ENCODE results near the gene METTL13. TPM values are rescaled to one million over a fixed set of nuclear protein-coding genes. Genes with fewer than 3 reads are reported as not detected.

Gene METTL13
- total and polyA plus RNA-seq, 2 of the 8 experiments (the other 6 are each of a cell fraction or from before 2014, with no cell fraction given) = 38.1 to 66.3 TPM

DNA sequence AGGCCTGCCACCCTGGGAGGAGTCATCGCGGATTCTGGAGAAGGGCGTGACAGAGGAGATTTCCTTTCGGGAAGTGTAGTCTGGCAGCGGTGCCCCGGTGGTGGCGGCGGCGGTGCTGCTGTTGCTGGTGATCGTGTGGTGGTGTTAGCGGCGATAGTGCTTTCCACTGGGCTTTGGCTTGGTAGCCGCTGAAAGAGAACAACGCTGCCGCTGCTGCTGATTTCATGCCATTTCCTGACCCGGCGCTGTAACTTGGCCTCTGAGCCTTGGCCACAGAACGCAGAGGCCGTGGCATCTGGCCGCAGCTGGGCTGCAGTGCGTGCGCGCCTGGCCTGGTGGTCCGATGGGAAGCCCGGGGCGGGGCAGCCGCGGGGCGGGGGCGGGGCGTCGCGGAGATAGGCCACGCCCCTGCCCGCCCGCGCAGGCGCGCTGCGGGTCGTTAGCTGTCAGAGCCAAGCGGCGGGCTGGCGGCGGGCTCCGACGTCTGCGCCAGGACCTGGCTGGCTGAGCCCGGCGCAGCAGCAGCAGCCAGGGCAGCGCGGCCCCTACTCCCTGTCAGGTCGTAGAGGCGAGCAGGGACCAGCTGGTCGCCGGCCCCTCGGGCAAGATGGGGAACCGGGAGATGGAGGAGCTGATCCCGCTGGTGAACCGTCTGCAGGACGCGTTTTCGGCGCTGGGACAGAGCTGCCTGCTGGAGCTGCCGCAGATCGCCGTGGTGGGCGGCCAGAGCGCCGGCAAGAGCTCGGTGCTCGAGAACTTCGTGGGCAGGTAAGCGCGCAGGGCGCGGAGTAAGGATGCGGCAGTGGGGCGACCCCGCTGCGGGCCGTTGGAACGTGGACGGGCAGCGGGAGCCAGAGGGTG, 59.8 kb downstream of the METTL13 start, which contains the start of gene DNM3 (continued):
- TF ChIP-seq TAF1 (IDR thresholded peaks at IDR 0.05; ENCODE audit: low read depth, low read length) (peak; percentile 79; the same call in 1 of the 2 replicates), MAFK (IDR thresholded peaks at IDR 0.05; ENCODE audit: low read depth, low read length) (no peak), EGR1 (IDR thresholded peaks at IDR 0.05; ENCODE audit: borderline replicate concordance, low read depth, low read length) (no peak), BCL11A (IDR thresholded peaks at IDR 0.05; ENCODE audit: low read depth in 2 of 2, low read length in 2 of 2) (no peak), EZH2 (IDR thresholded peaks at IDR 0.05; ENCODE audit: low read depth, low read length, severe bottlenecking) (no peak), SAP30 (IDR thresholded peaks at IDR 0.05; ENCODE audit: insufficient read depth, insufficient replicate concordance, low read length) (no peak), POLR2AphosphoS5 (IDR thresholded peaks at IDR 0.05; ENCODE audit: low read depth, low read length) (peak; percentile 78), GABPA (IDR thresholded peaks at IDR 0.05; ENCODE audit: borderline replicate concordance, insufficient read depth, low read length) (no peak), KDM4A (IDR thresholded peaks at IDR 0.05; ENCODE audit: low read depth, low read length, severe bottlenecking) (peak; percentile 73), GTF2F1 (IDR thresholded peaks at IDR 0.05; ENCODE audit: borderline replicate concordance, low read depth, low read length) (no peak), PHF8 (conservative IDR thresholded peaks at IDR 0.05; ENCODE audit: low read depth, low read length) (peak; percentile 68; the same call in 1 of the 2 replicates), HDAC2 (IDR thresholded peaks at IDR 0.05; ENCODE audit: borderline replicate concordance in 1 of 2, low read depth in 2 of 2, low read length in 2 of 2) (peak in 1 of 2 experiments; percentile 85; a peak in 1 of 4 replicates), SP4 (IDR thresholded peaks at IDR 0.05; ENCODE audit: low read length) (0 out of 2 replicates have a peak, but pooled peaks have one; percentile 58), POU5F1 (IDR thresholded peaks at IDR 0.05; ENCODE audit: low read depth, low read length) (no peak), NRF1 (IDR thresholded peaks at IDR 0.05; ENCODE audit: low read depth, low read length) (peak; percentile 76), SP2 (IDR thresholded peaks at IDR 0.05; ENCODE audit: low read length) (no peak), SIN3A (conservative IDR thresholded peaks at IDR 0.05 in 1 of 2, IDR thresholded peaks at IDR 0.05 in 1 of 2; ENCODE audit: low read depth in 1 of 2, low read length in 2 of 2) (peak; percentile 83 to 94; a peak in 3 of 4 replicates)
- TF ChIP-seq, protein P1, sequence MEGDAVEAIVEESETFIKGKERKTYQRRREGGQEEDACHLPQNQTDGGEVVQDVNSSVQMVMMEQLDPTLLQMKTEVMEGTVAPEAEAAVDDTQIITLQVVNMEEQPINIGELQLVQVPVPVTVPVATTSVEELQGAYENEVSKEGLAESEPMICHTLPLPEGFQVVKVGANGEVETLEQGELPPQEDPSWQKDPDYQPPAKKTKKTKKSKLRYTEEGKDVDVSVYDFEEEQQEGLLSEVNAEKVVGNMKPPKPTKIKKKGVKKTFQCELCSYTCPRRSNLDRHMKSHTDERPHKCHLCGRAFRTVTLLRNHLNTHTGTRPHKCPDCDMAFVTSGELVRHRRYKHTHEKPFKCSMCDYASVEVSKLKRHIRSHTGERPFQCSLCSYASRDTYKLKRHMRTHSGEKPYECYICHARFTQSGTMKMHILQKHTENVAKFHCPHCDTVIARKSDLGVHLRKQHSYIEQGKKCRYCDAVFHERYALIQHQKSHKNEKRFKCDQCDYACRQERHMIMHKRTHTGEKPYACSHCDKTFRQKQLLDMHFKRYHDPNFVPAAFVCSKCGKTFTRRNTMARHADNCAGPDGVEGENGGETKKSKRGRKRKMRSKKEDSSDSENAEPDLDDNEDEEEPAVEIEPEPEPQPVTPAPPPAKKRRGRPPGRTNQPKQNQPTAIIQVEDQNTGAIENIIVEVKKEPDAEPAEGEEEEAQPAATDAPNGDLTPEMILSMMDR (IDR thresholded peaks at IDR 0.05; ENCODE audit: control extremely low read depth in 1 of 3, insufficient read depth in 1 of 3, low read depth in 1 of 3, low read length in 3 of 3) = no peak
- TF ChIP-seq, protein P2, sequence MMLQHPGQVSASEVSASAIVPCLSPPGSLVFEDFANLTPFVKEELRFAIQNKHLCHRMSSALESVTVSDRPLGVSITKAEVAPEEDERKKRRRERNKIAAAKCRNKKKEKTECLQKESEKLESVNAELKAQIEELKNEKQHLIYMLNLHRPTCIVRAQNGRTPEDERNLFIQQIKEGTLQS (IDR thresholded peaks at IDR 0.05; ENCODE audit: insufficient read depth, low read depth, low read length) = no peak
